NCI-H2227 treated with DMSO at 0.1 percent for 48 hours (cell line): ENCODE data around the gene SCFD2.
"Not testable (repeated sequence)": the region's sequence is repeated elsewhere in the genome, so short reads cannot be mapped to it uniquely, and the experiment has no call there.

ENCODE experiments used
- DNase-seq: peaks from one replicate; lab custom pipeline; 2025; lab: John Stamatoyannopoulos, UW

The SCFD2 gene

DNA sequence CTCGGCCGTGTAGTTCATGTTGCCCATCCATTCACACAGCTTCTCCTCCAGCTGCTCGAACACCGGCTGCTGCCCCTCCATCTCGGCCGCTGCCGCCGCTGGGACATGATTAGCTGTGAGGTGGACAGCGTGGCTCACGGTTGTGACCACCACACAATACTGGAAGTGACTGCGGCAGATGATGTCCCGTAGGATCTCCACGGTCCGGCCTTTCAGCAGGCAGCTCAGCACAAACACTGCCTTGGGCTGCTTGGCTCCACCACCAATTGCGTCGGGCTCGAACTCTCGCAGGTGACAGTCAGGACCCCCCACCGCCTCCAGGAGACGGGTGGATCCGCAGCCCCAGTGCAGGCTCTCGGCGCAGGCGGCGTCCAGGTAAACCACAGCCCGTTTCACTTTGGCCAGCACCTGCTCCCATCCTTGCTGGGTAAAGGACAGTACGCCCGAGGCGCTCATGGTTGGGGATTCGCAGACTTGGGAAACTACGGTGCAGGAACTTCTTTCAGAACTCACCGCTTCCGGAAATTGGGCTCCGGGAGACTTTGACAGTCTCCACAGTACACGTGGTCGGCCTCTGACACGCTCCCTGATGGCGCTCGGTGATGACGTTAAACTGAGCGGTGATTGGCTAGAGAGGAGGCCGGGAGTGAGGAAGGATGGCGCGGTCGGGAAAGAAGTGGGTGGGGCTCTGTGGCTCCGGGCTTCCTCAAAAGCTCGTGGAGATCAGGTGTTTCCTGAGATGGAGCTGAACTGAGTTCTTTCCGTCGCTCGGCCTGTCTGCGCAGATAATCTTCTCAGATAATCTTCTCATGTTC, at the start of gene SCFD2:
SCFD2 (minus strand) TSS at position 576 of the 815 bp plus-strand sequence.
- DNase-seq: peak; percentile 83

- not testable (repeated sequence) for DNase-seq
Measured at GRCh38 chr4:53409479-53409878, 43.6 kb upstream of the SCFD2 start.

GRCh38 chr4:53380221-53380620, 14.4 kb upstream of the SCFD2 start:
- no peak for DNase-seq

GRCh38 chr4:53378171-53378482, 12.3 kb upstream of the SCFD2 start:
- DNase-seq: no peak

GRCh38 chr4:53377319-53378170, 11.7 kb upstream of the SCFD2 start, which contains the start of gene FIP1L1:
Gene FIP1L1 (plus strand): TSS chr4:53377641. CDS start chr4:53377839, 198 bp downstream.
- peak; percentile 83 for DNase-seq

DNA sequence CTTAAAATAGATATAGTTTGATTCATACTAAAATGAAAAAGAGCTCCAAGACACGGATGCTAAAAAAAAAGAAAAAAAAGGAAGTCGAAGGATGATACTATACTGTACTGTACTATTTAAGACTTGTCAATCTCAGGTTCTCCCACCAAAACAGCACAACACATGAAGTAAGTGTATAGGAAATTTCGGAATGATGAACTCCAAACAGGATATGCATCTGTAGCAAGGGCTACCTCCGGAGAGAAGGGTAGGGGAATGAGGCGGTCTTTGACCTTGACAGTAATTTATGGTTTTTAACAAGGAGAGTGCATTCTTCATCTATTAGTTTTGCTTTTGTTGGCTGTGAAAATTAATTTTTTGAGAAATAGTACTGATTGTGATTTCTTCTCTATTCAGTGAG, 11.0 kb upstream of the SCFD2 start:
- DNase-seq: no peak

DNA sequence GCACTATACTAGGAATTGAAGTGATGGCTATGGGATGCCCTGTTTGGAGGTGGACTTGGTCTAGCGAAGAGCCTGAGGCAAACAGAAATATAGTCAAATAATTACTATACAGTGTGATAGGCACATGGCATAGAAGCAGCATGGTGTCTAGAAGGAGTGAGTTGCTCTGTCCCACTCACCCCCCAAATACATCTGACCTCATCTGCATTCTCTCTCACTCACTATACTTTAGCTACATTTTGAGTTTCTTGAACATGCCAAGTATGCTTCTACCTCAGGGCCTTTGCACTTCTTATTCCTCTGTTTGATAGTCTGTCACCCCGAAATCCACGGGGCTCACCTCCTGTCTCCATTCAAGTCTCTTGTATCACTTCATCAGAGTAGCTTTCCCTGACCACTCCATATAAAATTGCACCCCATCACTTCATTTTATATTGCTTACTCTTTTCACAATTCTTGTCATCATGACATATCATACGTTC, 9.0 kb upstream of the SCFD2 start:
- DNase-seq: no peak

DNA sequence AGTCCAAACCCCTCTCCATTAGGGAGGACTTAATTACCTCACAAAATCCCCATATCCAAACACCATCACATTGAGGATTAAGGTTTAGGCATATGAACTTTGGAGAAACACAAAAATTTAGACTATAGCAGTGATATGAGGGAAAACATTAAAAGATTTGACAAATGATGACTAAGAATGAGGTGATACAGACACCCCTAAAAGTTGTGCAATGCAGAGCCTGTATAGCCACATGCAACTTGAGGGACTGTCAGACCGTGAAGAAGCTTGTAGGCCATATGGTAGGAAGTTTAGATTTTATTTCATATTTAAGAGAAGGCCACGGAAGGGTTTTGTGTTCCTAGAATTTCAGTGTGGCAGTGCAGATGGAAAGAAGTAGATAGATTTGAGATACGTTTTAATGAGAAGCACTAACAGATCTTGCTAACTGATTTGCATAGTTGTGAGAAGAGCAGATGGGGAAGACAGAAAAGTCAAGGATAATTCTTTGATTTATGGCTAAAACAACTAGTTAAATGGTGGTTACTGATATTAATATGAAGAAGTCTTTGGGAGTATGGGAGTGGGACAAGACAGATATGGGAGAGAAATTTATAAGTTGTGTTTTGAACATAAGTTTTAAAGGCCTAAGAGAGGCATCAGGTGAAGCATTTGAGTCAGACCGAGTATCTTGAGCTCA, 6.1 kb upstream of the SCFD2 start:
- no peak for DNase-seq

DNA sequence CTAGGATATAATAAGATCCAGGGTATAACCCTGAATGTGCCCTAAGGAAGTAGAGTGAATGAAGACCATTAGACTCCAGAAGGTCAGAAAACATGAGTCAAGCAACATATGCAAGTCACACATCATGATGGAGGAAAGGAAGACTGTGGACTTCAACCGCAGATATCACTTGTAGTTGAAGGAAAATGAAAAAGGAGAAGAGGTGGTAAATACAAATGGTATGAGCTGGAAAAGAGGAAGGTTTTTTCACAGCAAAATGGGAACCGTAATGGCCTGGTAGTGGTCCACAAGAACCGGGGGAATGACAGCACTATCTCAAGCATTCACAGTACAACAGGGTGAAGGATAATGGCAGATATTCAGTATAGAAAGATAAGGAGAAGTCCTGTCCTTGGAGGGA, 5.2 kb upstream of the SCFD2 start:
- DNase-seq: no peak

DNA sequence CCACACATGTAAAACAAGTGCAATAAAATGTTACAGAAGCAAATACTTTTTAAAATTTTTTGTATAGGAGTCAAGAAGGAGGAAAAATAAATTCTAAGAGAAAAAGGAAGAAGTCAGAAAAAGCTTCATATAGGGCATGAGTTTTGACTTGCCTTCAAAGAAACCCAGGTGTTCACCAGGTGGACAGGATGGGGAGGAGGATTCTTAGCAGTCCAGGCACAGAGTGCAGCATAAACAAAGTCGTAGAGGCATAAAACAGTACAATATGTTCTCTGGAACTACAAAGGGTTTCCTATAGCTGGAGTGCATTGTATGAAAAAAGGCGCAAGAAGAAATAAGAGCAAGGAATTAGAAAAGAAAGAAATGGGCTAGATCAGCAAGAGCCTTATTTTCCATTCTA, 1.9 kb upstream of the SCFD2 start:
- DNase-seq: no peak

DNA sequence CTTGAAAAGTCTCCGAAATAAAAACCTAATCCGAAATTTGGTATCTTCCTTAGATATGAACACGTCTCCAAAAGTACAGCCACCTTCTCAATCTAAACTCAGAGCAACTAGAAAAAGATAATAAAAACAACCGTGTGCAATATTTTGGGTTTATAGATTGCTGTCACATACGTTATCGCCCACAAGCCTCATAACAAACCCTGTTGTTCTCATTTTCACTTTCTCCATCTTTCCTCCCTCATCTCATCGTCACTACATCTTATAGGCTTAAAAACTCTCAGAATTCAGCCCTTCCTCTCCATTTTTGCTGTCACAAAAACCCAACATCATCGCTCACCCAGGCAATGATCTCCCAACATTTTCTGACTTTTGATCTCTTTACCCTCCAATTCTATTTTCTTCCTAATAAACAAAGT, 448 bp upstream of the SCFD2 start:
- DNase-seq: no peak

DNA sequence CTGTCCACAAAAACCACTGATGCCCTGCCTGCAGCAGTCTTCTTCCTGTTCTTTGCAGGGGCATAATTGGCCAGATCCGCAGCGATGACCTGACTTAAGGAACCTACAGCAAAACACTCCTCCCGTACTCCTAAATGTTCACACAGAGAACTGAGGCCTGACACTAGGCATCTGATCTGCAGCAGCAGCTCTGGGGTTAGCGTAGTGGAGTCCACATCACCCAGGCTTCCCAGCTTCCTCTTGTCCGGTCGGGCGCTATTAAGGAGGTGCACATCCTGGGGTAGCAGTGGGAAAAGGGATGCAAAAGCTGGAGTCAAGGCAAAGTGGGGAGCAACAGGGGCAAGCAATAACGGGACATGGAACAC, 758 bp downstream of the SCFD2 start:
- DNase-seq: no peak

DNA sequence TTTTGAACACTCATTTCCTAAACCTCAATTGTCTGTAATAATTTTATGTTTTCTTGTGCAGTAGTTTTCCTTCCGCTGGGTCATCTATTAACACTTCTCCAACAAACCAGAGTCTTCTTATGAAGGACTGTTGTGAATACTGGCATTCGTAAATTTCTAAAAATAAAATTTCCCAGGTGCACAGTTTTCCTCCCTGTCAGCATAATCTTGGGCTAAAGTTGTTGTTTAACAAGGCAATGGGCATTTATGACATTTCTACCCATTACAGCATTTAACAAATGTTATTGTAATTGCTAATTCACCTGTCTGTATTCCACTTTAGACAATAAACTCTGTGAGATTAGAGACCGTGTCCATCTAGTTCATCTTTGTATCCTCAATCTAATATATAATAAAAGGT, 1.2 kb downstream of the SCFD2 start:
- DNase-seq: no peak

DNA sequence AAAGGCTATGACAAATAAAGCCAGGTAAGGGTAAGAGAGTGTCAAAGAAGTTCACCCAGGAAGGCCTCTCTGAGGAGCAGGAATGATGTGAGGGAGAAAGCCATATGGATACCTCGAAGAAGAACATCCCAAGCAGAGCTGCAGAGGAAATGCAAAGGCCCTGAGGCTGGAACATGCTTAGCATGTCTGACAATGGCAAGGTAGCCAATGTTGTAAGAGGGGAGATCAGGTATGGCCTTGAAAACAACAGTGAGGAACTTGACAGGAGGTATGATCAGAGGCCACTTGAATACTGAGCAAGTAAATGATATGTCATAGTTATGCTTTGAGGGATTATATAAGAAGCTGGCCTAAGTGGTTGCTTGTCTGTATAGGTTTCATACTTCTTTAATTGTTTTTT, 3.8 kb downstream of the SCFD2 start:
- DNase-seq: no peak

GRCh38 chr4:53361451-53361850, 4.4 kb downstream of the SCFD2 start:
- DNase-seq: no peak

- DNase-seq: no peak
Measured at GRCh38 chr4:53355930-53356521, 9.8 kb downstream of the SCFD2 start.

- no peak for DNase-seq
Measured at GRCh38 chr4:53354012-53354722, 11.7 kb downstream of the SCFD2 start.

DNA sequence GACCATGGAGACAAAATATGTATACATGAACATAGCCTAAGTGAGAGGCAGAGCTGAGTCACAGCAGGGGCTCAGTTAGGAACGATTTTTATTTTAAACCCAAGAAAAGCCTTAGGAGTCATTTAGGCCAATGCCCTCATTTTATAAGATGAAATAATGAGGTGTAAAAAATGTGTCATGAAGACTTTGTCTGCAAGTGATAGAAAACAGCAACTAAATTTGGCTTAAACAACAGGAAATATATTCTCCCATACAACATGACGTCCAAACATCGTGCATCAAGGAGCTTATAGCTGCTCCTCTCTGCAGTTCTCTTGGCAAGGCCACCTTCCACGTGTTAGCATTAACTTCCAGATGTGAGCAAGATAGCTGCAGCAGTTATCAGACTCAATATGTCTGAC, 16.8 kb downstream of the SCFD2 start:
- no peak for DNase-seq

GRCh38 chr4:53348046-53348445, 17.8 kb downstream of the SCFD2 start:
- DNase-seq: no peak

DNA sequence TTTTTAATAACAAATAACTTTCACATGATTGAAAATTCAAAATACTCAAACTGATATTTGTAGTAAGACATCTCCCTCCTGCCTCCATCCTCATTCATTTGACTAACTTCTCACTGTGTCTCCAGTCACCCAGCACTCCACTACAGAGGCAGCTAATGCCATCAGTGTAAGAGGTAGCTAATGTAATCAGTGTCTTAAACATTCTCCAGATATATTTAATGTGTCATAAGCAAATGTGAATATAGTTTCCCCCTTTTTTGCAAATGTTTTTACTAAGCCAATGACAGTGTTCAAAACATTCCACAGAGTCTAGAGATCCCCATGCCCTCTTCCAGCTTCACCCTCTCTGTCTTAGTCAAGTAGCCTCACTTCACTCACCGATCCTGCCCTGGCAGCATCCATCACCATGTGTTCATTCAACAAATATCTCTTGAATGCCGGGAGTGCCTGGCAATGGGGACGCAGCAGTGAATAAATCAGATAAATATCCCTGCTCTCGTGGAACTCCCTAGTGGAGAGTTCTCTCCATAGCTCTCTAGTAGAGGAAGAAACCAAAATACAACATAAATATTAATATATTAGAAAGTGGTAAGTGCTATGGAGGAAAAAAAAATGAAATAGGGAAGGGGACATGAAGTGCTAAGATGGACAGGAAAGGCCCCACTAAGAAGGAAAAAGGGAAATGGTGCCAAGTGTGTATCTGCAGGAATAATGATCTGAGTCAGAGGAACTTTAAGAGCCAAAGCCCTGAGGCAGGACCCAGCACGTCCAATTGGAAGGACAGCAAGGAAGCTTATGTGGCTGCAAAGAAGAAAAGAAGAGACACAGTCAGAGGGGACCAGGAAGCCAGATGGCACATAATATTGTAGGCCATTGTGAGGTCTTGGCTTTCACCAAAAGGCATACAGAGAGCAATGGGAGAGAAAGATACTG, 18.7 kb downstream of the SCFD2 start:
- no peak for DNase-seq
